Hypothalamus (tissue), 51 donors: Measurements from ENCODE around the gene BRF1.

ENCODE experiments used
- DNase-seq, 51 donors: peaks; one replicate each; lab custom pipeline; 2025; lab: John Stamatoyannopoulos, UW

Gene BRF1

GRCh38 chr14:105247026-105247425, 53.8 kb downstream of the BRF1 start:
- no peak for DNase-seq

GRCh38 chr14:105244334-105244733, 56.5 kb downstream of the BRF1 start:
- DNase-seq, result no peak

DNA sequence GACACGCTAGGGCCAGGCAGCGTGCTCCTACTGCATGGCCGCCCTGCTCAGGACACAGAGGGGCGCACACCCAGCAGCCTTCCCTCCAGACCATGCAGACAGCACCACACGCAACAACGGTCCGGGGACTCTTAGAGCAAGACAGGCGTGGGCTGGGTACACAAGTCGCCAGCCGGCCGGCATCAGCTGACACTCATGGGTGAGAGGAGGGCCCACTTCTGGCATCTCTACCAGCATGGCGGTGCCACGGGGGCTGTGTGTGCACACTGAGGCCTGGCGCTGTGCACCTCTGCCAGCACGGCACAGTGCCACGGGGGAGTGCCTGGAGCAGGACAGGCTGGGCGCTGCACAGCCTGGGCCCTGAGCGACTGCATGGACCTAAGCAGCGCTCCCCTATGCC, 59.2 kb downstream of the BRF1 start:
- no peak for DNase-seq

GRCh38 chr14:105240811-105241576, 59.8 kb downstream of the BRF1 start:
- no peak for DNase-seq

DNA sequence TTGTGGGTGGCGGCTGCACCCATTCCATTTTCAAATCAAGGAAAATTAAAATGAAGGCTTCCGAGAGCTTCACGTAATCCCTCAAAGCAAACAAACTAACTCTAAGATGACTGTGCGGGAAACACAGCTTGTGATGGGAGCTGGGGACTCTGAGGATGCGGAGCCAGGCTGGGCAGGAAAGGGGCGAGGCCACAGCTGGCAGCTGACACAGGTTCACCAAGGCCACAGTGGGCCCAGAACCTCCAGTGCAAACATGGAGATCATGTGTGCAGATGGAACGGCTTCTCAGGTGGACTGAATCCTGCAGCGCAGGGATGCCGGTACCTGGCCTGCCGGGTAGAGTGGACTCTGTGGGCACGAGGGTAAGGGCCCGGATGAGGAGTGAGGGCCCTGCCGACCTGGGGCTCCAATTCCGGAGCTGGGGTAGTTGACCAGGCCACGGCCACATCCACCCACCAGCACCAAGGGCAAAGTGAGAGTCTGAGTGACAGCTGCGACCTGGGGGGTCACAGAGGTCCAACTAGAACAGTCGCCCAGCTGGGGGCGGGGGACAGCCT, 71.6 kb downstream of the BRF1 start:
- no peak for DNase-seq

DNA sequence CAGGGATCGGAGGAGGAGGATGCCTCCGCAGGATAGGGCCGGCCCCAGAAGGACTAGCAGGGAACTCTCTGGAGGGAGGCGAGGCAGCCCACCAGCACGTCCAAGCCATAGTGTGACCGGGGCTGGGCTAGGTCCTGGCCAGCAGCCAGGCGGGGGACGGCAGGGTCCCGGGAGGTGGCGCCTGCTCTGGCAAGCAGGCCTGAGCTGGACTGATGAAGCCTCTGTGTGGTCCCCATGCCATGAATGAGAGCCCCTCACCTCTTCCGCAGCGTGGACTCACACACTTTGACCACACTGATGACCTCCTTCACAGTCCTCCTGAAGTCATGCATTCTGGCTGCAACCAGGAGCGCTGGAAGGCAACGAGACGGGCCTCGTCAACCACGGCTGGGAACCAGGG, 72.2 kb downstream of the BRF1 start:
- DNase-seq, result no peak

DNA sequence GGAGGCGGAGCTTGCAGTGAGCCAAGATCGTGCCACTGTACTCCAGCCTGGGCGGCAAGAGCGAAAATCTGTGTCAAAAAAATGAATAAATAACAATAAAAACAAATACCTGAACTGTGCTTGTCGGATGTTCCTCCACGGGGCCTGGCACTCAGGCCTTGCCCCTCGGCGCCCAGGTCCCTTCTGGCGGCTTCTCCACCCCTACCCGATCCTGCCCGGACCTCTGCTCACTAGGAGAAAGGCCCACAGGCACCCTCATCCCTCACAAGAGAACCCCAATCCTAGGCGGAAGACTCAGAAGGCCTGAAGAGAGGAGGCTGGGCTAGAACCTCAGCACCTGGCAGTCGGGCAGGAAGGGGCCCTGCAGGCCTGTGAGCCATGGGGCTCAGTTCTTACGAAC, 73.5 kb downstream of the BRF1 start:
- no peak for DNase-seq

DNA sequence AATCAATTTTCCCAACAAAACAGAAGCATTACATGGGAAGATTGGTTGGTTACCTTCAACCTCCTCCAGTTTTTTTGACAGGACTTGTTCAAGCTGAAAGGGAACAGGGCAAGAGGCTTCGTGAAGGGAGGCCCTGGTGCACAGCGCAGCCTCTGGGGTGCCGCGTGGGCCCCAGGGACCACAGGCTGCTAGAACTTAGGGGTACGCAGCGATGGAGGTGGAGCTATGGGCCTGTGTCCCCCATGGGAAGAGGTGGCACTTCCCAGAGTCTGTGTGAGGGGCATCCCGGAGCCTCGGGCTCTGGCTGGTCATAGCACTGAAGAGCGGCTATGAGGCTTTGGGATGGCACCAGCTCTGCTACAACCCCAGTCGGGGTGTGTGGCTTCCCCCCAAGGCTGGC, 74.6 kb downstream of the BRF1 start:
- DNase-seq, result no peak

- no peak for DNase-seq
These were observed 75.8 kb downstream of the BRF1 start for GRCh38 chr14:105224845-105225570.

GRCh38 chr14:105223770-105224544, 76.8 kb downstream of the BRF1 start:
- no peak for DNase-seq

DNA sequence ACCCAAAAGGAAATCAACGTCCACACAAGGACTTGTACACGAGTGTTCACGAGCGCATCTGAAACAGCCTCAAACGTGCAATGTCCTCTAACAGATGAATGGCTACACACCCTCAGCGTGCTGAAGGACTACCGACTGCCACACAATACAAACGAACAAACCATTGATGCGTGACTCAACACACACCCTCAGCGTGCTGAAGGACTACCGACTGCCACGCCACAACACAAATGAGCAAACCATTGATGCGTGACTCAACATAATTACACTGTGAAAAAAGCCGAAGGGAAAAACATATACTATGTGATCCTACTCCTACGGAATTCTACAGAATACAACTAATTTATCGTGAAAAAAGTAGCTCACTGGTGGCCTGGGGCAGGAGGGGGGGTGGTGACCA, 77.5 kb downstream of the BRF1 start:
- no peak for DNase-seq

- DNase-seq, result no peak
These were observed 79.1 kb downstream of the BRF1 start for GRCh38 chr14:105221598-105222178.

GRCh38 chr14:105220699-105221597, 79.9 kb downstream of the BRF1 start:
- DNase-seq, result no peak

- no peak for DNase-seq
These were observed 81.0 kb downstream of the BRF1 start for GRCh38 chr14:105219753-105220152.

GRCh38 chr14:105219043-105219612, 81.7 kb downstream of the BRF1 start:
- DNase-seq, result no peak

- DNase-seq, result no peak
These were observed 82.2 kb downstream of the BRF1 start for GRCh38 chr14:105218611-105219010.

- no peak for DNase-seq
These were observed 83.0 kb downstream of the BRF1 start for GRCh38 chr14:105217774-105218173.

DNA sequence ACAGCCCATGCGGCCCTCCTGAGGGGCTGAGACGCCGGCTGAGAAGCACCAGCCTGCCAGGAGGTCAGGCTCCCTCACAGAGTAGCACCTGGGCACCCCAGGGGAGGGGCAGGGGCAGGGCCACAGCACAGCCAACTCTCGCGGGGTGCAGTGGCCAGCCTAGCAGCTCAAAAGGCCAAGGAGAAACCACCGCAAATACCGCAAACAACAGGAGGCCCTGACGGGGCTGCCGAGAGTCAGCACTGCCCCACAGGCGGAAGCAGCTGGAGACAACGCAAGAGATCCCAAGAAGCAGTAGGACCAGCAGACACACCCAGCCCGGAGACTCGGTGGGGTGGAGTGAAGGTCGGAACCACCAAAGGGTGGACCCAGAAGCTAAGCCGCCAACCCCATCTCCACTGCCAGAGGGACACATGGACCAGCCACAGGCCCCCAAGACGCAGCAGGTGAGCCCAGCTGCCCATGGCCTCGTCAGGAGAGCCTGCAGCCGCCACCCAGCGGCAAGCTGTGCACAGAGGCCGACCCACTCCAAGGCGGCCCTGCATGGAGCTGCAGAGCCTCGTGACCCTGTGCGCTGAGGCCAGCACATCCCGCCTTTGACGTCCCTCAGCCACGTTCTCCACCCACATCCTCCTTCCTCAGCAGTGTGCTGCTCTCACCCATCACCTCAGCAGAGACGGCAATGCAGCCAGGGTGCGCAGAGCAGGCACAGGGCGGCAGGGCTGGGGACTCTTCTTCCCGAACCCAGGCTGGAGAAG, 84.1 kb downstream of the BRF1 start:
- DNase-seq, result no peak

DNA sequence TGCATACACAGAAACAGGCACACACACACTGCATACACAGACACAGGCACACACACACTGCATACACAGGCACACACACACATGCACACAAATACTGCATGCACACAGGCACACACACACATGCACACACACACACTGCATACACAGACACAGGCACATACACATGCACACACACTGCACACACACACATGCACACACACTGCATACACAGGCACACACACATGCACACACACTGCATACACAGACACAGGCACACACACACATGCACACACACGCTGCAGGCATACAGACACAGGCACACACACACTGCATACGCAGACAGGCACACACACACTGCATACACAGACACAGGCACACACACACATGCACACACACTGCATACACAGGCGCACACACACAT, 85.2 kb downstream of the BRF1 start:
- no peak for DNase-seq
